ENCODE measurements around the gene DNAJC3.
A peak's percentile ranks its signal among the peaks of the same experiment; 100 is the strongest.
"Not testable (repeated sequence)": the region's sequence is repeated elsewhere in the genome, so short reads cannot be mapped to it uniquely, and the experiment has no call there.

Gene DNAJC3

DNA sequence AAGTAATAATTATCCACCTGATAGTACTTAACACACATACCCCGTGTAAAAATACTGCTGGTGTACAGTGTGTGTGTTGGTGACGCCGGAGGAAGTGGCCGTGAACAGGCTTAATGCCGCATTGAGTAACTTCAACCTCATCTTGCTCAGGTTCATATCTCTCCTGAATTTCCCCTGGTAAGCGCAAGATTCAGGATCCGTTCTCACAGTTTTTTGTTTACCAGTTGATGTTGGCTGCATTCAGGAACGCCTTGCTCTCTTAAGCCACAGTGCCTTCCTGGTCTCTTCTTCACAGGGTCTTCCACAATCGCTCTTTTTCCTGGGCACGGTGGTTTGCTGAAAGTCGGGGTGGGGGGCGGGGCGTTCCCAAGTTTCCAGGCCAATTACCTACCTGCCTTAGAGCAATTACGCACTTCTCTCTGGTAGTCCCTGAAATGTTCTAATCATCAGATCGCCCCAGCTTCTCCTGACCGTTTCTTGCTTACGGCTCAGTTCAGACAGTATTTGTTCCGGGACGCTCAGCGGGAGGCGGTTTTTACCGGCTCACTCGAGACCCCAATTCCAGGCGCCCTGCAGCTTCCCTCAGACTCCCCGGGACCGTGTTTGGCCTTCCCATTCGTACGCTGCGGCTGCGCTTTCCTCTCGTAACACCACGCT lies 706 bp upstream of the DNAJC3 start:
- no peak for TF ChIP-seq ZFX (IDR thresholded peaks at IDR 0.05)
- TF ChIP-seq, protein P1, sequence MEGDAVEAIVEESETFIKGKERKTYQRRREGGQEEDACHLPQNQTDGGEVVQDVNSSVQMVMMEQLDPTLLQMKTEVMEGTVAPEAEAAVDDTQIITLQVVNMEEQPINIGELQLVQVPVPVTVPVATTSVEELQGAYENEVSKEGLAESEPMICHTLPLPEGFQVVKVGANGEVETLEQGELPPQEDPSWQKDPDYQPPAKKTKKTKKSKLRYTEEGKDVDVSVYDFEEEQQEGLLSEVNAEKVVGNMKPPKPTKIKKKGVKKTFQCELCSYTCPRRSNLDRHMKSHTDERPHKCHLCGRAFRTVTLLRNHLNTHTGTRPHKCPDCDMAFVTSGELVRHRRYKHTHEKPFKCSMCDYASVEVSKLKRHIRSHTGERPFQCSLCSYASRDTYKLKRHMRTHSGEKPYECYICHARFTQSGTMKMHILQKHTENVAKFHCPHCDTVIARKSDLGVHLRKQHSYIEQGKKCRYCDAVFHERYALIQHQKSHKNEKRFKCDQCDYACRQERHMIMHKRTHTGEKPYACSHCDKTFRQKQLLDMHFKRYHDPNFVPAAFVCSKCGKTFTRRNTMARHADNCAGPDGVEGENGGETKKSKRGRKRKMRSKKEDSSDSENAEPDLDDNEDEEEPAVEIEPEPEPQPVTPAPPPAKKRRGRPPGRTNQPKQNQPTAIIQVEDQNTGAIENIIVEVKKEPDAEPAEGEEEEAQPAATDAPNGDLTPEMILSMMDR (conservative IDR thresholded peaks at IDR 0.05): no peak
- H3K27ac ChIP-seq: peak overlapping the region; percentile 94

DNA sequence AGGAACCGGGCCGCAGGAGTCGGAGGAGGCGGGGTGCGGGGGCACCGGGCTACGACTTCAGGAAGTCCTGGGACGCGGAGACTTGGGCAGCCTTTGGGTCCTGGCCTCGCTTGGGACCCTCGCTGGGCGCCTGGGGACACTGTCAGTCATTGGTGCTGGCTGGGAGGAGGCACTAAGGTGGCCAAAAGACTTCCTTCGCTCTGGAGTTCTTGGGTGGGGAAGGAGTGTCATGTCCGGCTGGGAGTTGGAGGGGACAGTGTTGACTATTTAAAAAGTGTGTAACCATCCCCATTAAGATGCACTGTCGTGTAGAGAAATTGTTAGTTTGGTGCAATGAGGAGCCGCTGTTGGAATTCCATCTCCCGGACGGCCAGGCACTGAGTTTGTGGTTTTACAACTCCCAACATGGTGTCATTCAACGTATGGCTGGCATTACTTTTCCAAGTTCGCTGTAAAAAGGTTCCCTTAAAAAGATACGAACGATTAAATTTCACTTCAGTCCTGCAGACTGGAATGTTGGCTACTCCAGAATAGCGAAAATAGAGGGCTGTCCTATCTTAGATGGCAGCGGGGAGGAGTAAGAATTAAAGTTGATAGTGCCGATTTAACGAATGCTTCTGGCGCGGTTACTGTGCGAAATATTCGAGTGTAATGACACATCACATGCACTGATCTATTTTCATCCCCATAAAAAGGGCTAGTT lies 776 bp downstream of the DNAJC3 start:
- H3K27ac ChIP-seq: peak overlapping the region; percentile 94
- TF ChIP-seq, protein P1 (conservative IDR thresholded peaks at IDR 0.05): no peak
- no peak for TF ChIP-seq ZFX (IDR thresholded peaks at IDR 0.05)

DNA sequence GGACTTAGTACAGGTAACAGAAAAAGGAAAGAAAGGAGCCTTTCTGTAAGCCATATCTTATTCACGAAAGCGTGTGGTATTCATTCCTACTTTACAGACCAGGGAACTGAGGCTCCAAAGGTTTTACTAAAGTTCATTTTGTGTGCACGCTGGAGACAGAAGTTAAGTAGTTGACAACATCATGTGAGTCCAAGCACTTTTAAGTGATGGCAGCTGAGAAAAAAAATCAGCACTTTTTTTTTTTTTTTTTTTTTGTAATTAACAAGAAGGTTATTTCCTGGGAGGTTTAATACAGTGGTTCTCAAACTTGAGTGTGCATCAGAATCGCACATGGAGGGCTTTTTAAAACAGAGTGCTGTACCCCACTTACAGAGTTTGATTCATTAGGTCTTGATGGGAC lies 2.0 kb downstream of the DNAJC3 start:
- no peak for TF ChIP-seq ZFX (IDR thresholded peaks at IDR 0.05)
- TF ChIP-seq, protein P1 (conservative IDR thresholded peaks at IDR 0.05): no peak
- H3K27ac ChIP-seq: no peak overlapping the region

DNA sequence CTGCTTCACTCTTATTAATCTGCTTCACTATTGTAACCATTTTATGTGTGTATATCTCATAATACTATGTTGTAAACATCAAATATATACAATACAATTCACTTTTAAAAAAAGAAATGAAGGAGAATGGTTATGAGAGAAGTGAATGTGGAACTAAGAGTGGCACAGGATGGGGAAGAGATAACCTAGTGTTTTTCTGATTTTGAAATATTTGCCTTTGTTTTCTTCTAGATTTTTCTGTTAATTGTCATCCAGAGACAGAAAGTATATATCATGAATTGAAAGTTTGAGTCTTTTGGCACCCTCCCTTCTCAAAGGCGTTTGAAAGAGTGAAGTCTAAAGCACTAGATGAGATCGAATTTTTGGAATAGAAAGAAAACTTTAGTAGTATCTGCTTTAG lies 2.8 kb downstream of the DNAJC3 start:
- TF ChIP-seq ZFX (IDR thresholded peaks at IDR 0.05): no peak
- TF ChIP-seq, protein P1 (conservative IDR thresholded peaks at IDR 0.05): no peak
- no peak overlapping the region for H3K27ac ChIP-seq

DNA sequence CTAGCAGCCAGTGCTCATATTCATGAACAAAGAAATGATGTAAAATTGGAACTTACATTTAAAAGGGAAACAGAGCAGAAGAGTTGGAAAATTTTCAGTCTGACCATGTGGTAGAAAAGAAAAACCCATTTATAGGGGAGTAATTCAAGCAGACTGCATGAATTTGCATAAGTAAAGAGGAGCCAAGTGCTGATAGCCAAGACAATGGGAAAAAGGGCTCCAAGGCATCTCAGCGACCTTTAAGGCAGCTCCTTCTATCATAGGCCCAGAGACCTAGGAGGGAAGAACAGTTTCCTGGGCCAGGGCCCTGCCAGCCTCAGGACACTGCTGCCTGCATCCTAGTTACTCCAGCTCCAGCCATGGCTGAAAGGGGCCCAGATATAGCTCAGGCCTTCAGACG lies 7.5 kb downstream of the DNAJC3 start:
- no peak overlapping the region for H3K27ac ChIP-seq
- TF ChIP-seq, protein P1 (conservative IDR thresholded peaks at IDR 0.05): no peak
- TF ChIP-seq ZFX (IDR thresholded peaks at IDR 0.05): no peak

DNA sequence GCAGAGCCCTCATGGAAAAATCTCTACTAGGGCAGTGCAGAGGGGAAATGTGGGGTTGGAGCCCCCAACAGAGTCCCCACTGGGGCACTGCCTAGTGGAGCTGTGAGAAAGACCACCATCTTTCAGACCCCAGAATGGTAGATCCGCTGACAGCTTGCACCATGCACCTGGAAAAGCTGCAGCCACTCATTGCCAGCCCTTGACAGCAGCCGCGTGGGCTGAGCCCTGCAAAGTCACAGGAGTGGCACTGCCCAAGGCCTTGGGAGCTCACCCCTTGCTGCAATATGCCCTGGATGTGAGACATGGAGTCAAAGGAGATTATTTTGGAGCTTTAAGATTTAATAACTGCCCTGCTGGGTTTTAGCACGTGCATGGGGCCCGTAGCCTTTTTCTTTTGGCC lies 8.0 kb downstream of the DNAJC3 start:
- not testable (repeated sequence) for H3K27ac ChIP-seq

DNA sequence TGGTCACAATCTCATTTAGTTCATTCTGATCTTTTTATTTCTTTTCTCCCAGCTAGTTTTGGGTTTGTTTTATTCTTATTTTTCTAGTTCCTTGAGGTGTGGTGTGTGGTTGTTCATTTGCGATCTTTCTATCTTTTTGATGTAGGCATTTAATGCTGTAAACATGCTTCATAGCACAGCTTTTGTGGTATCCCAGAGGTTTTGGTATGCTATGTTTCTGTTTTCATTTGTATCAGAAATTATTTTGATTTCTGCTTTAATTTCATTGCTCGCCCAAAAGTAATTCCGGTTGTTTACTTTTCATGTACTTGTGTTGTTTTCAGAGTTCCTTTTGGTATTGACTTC lies 12.6 kb downstream of the DNAJC3 start:
- TF ChIP-seq, protein P1 (conservative IDR thresholded peaks at IDR 0.05): no peak
- no peak for TF ChIP-seq ZFX (IDR thresholded peaks at IDR 0.05)
- H3K27ac ChIP-seq: no peak overlapping the region

DNA sequence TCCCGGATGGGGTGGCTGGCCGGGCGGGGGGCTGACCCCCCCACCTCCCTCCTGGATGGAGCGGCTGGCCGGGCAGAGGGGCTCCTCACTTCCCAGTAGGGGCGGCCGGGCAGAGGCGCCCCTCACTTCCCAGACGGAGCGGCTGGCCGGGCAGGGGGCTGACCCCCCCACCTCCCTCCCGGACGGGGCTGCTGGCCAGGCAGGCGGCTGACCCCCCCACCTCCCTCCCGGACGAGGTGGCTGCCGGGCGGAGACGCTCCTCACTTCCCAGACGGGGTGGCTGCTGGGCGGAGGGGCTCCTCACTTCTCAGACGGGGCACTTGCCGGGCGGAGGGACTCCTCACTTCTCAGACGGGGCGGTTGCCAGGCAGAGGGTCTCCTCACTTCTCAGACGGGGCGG lies 14.0 kb downstream of the DNAJC3 start:
- H3K27ac ChIP-seq: not testable (repeated sequence)

All from C4-2B (cell line).